AG04449 (cell line): Measurements from ENCODE around the gene BARD1.
"Not testable (repeated sequence)": the region's sequence is repeated elsewhere in the genome, so short reads cannot be mapped to it uniquely, and the experiment has no call there.

Experiments used
- CTCF ChIA-PET: fragments of 350-600 bp; formaldehyde crosslinking; extraction: SDS; loops from one replicate; lab custom pipeline; 2021; ENCODE audit warnings: antibody characterized with exemption; lab: Yijun Ruan, JAX
- POLR2A ChIA-PET: fragments of 400-600, 350-600 bp; formaldehyde crosslinking; extraction: SDS; loops from one replicate; lab custom pipeline; 2020; ENCODE audit warnings: antibody characterized with exemption, inconsistent platforms; lab: Yijun Ruan, JAX
- DNase-seq: peaks from one replicate; pipeline ENCODE4 v3.0.0-alpha.2; 2010; ENCODE audit warnings: low read depth, low spot score
- H3K4me3 ChIP-seq: 2 replicates; pipeline ENCODE4 v1.5.1; 2011; ENCODE audit warnings: low read depth, mild to moderate bottlenecking, control low read depth, low read length
- CTCF ChIP-seq: IDR thresholded peaks from one replicate; pipeline ENCODE4 v1.5.1; 2011; ENCODE audit warnings: mild to moderate bottlenecking, moderate library complexity, low read length, control low read depth, inconsistent platforms; ENCODE audit not compliant: insufficient read depth; ENCODE audit errors: missing control alignments

The BARD1 gene

GRCh38 chr2:214724741-214725140, 84.7 kb downstream of the BARD1 start:
- POLR2A ChIA-PET, result no interaction called here
- no peak for TF ChIP-seq CTCF
- no peak overlapping the region for H3K4me3 ChIP-seq
- DNase-seq, result no peak
- CTCF ChIA-PET, result no interaction called here

GRCh38 chr2:214717837-214718236, 91.6 kb downstream of the BARD1 start:
- DNase-seq, POLR2A ChIA-PET, CTCF ChIA-PET, H3K4me3 ChIP-seq: not testable (repeated sequence)

GRCh38 chr2:214716811-214717560, 92.5 kb downstream of the BARD1 start:
- no peak for DNase-seq
- ChIA-PET CTCF (no interaction called here), POLR2A (no interaction called here)
- no peak overlapping the region for H3K4me3 ChIP-seq
- TF ChIP-seq CTCF, result no peak

GRCh38 chr2:214715025-214715424, 94.5 kb downstream of the BARD1 start:
- no peak for DNase-seq
- H3K4me3 ChIP-seq, result no peak overlapping the region
- no peak for TF ChIP-seq CTCF
- CTCF ChIA-PET, result no interaction called here
- POLR2A ChIA-PET, result no interaction called here

- no peak for TF ChIP-seq CTCF
- ChIA-PET POLR2A (no interaction called here), CTCF (no interaction called here)
- no peak for DNase-seq
- no peak overlapping the region for H3K4me3 ChIP-seq
These were observed 96.2 kb downstream of the BARD1 start for GRCh38 chr2:214713080-214713830.

- TF ChIP-seq CTCF, result no peak
- CTCF ChIA-PET, result no interaction called here
- H3K4me3 ChIP-seq, result no peak overlapping the region
- POLR2A ChIA-PET, result no interaction called here
- DNase-seq, result no peak
These were observed 98.8 kb downstream of the BARD1 start for GRCh38 chr2:214710729-214711128.
